SK-N-SH treated with all-trans-retinoic acid at 6 μM for 48 hours (cell line): ENCODE results near the gene CTLA4.

ENCODE experiments used
- ATAC-seq: fragments of 200-7000 bp; cut with Tn5 transposase; 3 replicates; pipeline ENCODE4 v1.9.1; 2020; ENCODE audit warnings: mild to moderate bottlenecking, moderate library complexity
- ARNTL ChIP-seq: fragments of 450-650 bp; formaldehyde crosslinking; IDR thresholded peaks from 2 replicates; pipeline ENCODE4 v1.5.0; 2020; ENCODE audit warnings: low read depth, mild to moderate bottlenecking, moderate library complexity, borderline replicate concordance
- BACH2 ChIP-seq: fragments of 250-450 bp; sonication (Bioruptor Pico); IDR thresholded peaks from 2 replicates; pipeline ENCODE4 v1.9.0; 2021; ENCODE audit warnings: mild to moderate bottlenecking, borderline replicate concordance
- CSDC2 ChIP-seq: fragments of 250-450 bp; sonication (Bioruptor Pico); IDR thresholded peaks from 2 replicates; pipeline ENCODE4 v1.5.0; 2020; ENCODE audit warnings: mild to moderate bottlenecking, moderate library complexity
- ESRRG ChIP-seq: fragments of 250-450 bp; sonication (Bioruptor Pico); IDR thresholded peaks from 2 replicates; pipeline ENCODE4 v1.6.1; 2021; ENCODE audit warnings: mild to moderate bottlenecking
- GLIS3 ChIP-seq: fragments of 250-450 bp; sonication (Bioruptor Pico); IDR thresholded peaks from 2 replicates; pipeline ENCODE4 v1.5.0; 2020; ENCODE audit warnings: mild to moderate bottlenecking, moderate library complexity
- ISL1 ChIP-seq: fragments of 250-450 bp; sonication (Bioruptor Pico); IDR thresholded peaks from 2 replicates; pipeline ENCODE4 v2.1.2; 2022; ENCODE audit warnings: mild to moderate bottlenecking, moderate library complexity
- PATZ1 ChIP-seq: fragments of 250-450 bp; sonication (Bioruptor Pico); IDR thresholded peaks from 2 replicates; pipeline ENCODE4 v1.8.0; 2020; ENCODE audit warnings: mild to moderate bottlenecking, moderate library complexity, borderline replicate concordance
- POU6F1 ChIP-seq: fragments of 250-450 bp; sonication (Bioruptor Pico); IDR thresholded peaks from 2 replicates; pipeline ENCODE4 v1.8.0; 2021; ENCODE audit warnings: low read depth, mild to moderate bottlenecking, moderate library complexity, borderline replicate concordance
- PPARA ChIP-seq: fragments of 250-450 bp; sonication (Bioruptor Pico); IDR thresholded peaks from 2 replicates; pipeline ENCODE4 v1.5.0; 2020; ENCODE audit warnings: mild to moderate bottlenecking, borderline replicate concordance
- RARB ChIP-seq: fragments of 250-450 bp; sonication (Bioruptor Pico); IDR thresholded peaks from 2 replicates; pipeline ENCODE4 v1.8.0; 2021; ENCODE audit warnings: mild to moderate bottlenecking, moderate library complexity
- SNAI2 ChIP-seq: fragments of 250-450 bp; sonication (Bioruptor Pico); IDR thresholded peaks from 2 replicates; pipeline ENCODE4 v1.5.0; 2020; ENCODE audit warnings: mild to moderate bottlenecking, moderate library complexity
- TCF4 ChIP-seq: fragments of 250-450 bp; sonication (Bioruptor Pico); IDR thresholded peaks from 2 replicates; pipeline ENCODE4 v1.8.0; 2021; ENCODE audit warnings: mild to moderate bottlenecking, moderate library complexity, borderline replicate concordance
- TOX ChIP-seq: fragments of 250-450 bp; sonication (Bioruptor Pico); IDR thresholded peaks from 2 replicates; pipeline ENCODE4 v1.8.0; 2021; ENCODE audit warnings: mild to moderate bottlenecking, moderate library complexity, borderline replicate concordance
- TSHZ2 ChIP-seq: fragments of 250-450 bp; sonication (Bioruptor Pico); IDR thresholded peaks from 2 replicates; pipeline ENCODE4 v1.5.0; 2020; ENCODE audit warnings: mild to moderate bottlenecking, moderate library complexity
- ZC3H10 ChIP-seq: fragments of 250-450 bp; sonication (Bioruptor Pico); IDR thresholded peaks from 2 replicates; pipeline ENCODE4 v1.5.1; 2021; ENCODE audit warnings: mild to moderate bottlenecking, moderate library complexity
- ZFP3 ChIP-seq: fragments of 250-450 bp; sonication (Bioruptor Pico); IDR thresholded peaks from 2 replicates; pipeline ENCODE4 v1.5.0; 2020; ENCODE audit warnings: mild to moderate bottlenecking, moderate library complexity
- ZFP30 ChIP-seq: fragments of 450-650 bp; formaldehyde crosslinking; IDR thresholded peaks from 2 replicates; pipeline ENCODE4 v1.5.0; 2022; ENCODE audit warnings: mild to moderate bottlenecking, moderate library complexity
- ZNF565 ChIP-seq: fragments of 450-650 bp; formaldehyde crosslinking; conservative IDR thresholded peaks from 2 replicates; pipeline ENCODE4 v1.5.0; 2020; ENCODE audit warnings: low read depth, mild to moderate bottlenecking, moderate library complexity
- ZNF70 ChIP-seq: fragments of 450-650 bp; formaldehyde crosslinking; IDR thresholded peaks from 2 replicates; pipeline ENCODE4 v1.5.0; 2020; ENCODE audit warnings: mild to moderate bottlenecking, moderate library complexity
- ZNF8 ChIP-seq: fragments of 450-650 bp; formaldehyde crosslinking; IDR thresholded peaks from 2 replicates; pipeline ENCODE4 v1.5.0; 2020; ENCODE audit warnings: mild to moderate bottlenecking, moderate library complexity
- TF ChIP-seq, protein P1 (sequence below): fragments of 250-450 bp; sonication (Bioruptor Pico); IDR thresholded peaks from 2 replicates; pipeline ENCODE4 v1.5.1; 2020; ENCODE audit warnings: low read depth, mild to moderate bottlenecking, moderate library complexity

CTLA4 gene

DNA sequence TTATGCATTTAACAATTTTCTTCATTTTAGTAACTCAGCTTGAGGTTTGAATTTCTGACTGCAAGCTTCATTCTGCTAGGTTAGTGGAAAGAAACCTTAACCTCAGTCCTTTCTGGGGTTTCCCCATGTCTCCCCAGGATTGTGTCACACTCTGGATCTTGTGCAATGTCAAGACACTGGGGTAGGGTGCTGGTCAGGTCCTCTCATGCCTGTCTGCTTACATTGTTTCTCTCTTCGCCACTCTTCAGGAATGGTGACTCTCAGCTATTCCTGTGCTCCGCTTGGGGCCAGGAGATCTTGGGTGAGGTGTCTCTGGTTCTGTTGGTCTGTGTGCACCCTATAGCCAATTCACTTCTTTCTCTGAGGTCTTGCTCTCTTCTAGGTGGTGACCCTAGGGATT, 23.9 kb downstream of the CTLA4 start:
- ATAC-seq: no peak
- TF ChIP-seq ZC3H10 (CRISPR knock-in tag) (no peak), PATZ1 (CRISPR knock-in tag) (no peak), BACH2 (CRISPR knock-in tag) (no peak), PPARA (CRISPR knock-in tag) (no peak), SNAI2 (no peak), ZNF565 (CRISPR knock-in tag) (no peak), TCF4 (CRISPR knock-in tag) (no peak), ZFP30 (no peak), ISL1 (no peak), ESRRG (CRISPR knock-in tag) (no peak), ARNTL (CRISPR knock-in tag) (no peak), TSHZ2 (CRISPR knock-in tag) (no peak), POU6F1 (CRISPR knock-in tag) (no peak), ZNF8 (CRISPR knock-in tag) (no peak), CSDC2 (CRISPR knock-in tag) (no peak), TOX (CRISPR knock-in tag) (no peak), ZFP3 (no peak)
- TF ChIP-seq, protein P1, sequence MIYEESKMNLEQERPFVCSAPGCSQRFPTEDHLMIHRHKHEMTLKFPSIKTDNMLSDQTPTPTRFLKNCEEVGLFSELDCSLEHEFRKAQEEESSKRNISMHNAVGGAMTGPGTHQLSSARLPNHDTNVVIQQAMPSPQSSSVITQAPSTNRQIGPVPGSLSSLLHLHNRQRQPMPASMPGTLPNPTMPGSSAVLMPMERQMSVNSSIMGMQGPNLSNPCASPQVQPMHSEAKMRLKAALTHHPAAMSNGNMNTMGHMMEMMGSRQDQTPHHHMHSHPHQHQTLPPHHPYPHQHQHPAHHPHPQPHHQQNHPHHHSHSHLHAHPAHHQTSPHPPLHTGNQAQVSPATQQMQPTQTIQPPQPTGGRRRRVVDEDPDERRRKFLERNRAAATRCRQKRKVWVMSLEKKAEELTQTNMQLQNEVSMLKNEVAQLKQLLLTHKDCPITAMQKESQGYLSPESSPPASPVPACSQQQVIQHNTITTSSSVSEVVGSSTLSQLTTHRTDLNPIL (CRISPR knock-in tag): no peak

GRCh38 chr2:203892207-203892606, 24.6 kb downstream of the CTLA4 start:
- no peak for TF ChIP-seq PATZ1 (CRISPR knock-in tag)
- TF ChIP-seq TCF4 (CRISPR knock-in tag): no peak
- TF ChIP-seq POU6F1 (CRISPR knock-in tag): no peak
- no peak for TF ChIP-seq ESRRG (CRISPR knock-in tag)
- no peak for TF ChIP-seq ZFP3
- no peak for ATAC-seq

DNA sequence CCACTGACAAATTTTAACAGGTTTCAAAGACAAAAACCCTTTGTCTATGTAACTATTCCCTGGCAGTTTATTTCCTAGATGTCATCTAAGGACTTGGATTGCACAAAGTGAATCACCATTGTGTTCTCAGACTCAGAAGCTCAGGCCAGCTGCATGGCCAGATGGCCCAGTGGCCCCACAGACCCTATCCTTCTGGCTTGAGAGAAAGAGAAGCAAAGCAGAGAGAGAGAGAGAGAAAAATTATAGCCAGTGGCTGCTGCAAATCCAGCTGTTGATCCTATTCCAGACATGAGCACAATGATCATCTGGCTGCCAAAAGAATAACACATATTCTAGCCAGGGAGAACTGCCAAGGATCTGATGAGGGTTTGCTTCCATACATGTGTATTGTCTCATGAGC, 25.8 kb downstream of the CTLA4 start:
- no peak for ATAC-seq
- TF ChIP-seq, protein P1 (CRISPR knock-in tag): no peak
- TF ChIP-seq ZNF565 (CRISPR knock-in tag): no peak
- no peak for TF ChIP-seq ESRRG (CRISPR knock-in tag)
- TF ChIP-seq RARB (CRISPR knock-in tag): no peak
- TF ChIP-seq CSDC2 (CRISPR knock-in tag): no peak
- TF ChIP-seq TOX (CRISPR knock-in tag): no peak
- TF ChIP-seq SNAI2: no peak
- no peak for TF ChIP-seq TSHZ2 (CRISPR knock-in tag)
- no peak for TF ChIP-seq ZNF8 (CRISPR knock-in tag)
- no peak for TF ChIP-seq GLIS3
- TF ChIP-seq ZFP3: no peak
- no peak for TF ChIP-seq ARNTL (CRISPR knock-in tag)
- no peak for TF ChIP-seq ZNF70 (CRISPR knock-in tag)
- TF ChIP-seq ZC3H10 (CRISPR knock-in tag): no peak
- no peak for TF ChIP-seq ISL1
- no peak for TF ChIP-seq ZFP30
